H1 (cell line): ENCODE measurements around the gene SGK1. TPM values are rescaled to one million over a fixed set of nuclear protein-coding genes. Genes with fewer than 3 reads are reported as not detected.

Source experiments
- CHD2 ChIP-seq: IDR thresholded peaks from 2 replicates; pipeline ENCODE4 v1.6.1; 2012; ENCODE audit warnings: low read length, improper control_type of control experiment
- CHD7 ChIP-seq: fragments of 300-600 bp; sonication (generic); IDR thresholded peaks from 2 replicates; pipeline ENCODE4 v1.7.1; 2012; ENCODE audit warnings: low read length, moderate library complexity, mild to moderate bottlenecking, inconsistent platforms; ENCODE audit not compliant: insufficient replicate concordance
- HDAC2 ChIP-seq, 2 experiments: fragments of 300-600 bp in 1 of 2; sonication (generic) in 1 of 2; IDR thresholded peaks; 2 replicates each; pipeline ENCODE4 v1.6.1; 2011 to 2012; ENCODE audit warnings: low read depth in 2 of 2, low read length in 2 of 2, mild to moderate bottlenecking in 2 of 2, moderate library complexity in 2 of 2, borderline replicate concordance in 1 of 2, inconsistent platforms in 1 of 2
- POU5F1 ChIP-seq: IDR thresholded peaks from 2 replicates; pipeline ENCODE4 v1.6.1; 2011; ENCODE audit warnings: low read depth, mild to moderate bottlenecking, low read length, moderate library complexity
- polyA plus RNA-seq, 7 experiments: library from polyadenylated mRNA; depleted of rRNA in 3 of 7; stranded (reverse) in 5 of 7; unstranded in 2 of 7; fragments of >200 nt in 5 of 7; fragments of 200-250 nt in 2 of 7; gene quantifications; 1 replicate in 5 of 7; 2 replicates in 1 of 7; 4 replicates in 1 of 7; pipeline versions ENCODE4 v1.2.1 to v1.2.3, GENCODE V29; 2011 to 2013; ENCODE audit warnings: missing spikeins in 2 of 7, mixed read lengths in 2 of 7
- total RNA-seq: library from RNA; stranded (reverse); fragmentation: NEBNext Ultra II Directional; extraction: Animal tissue kit (Norgen Biotek cat#: 25700); gene quantifications from 2 replicates; pipeline ENCODE4 v1.2.1, GENCODE V29; 2021

Gene SGK1
- total and polyA plus RNA-seq, 2 of the 8 experiments (the other 6 are each of a cell fraction or from before 2014, with no cell fraction given), result 14.5 to 18.4 TPM

- no peak for TF ChIP-seq CHD7
- TF ChIP-seq CHD2, result no peak
- no peak for TF ChIP-seq POU5F1
- no peak for TF ChIP-seq HDAC2 (IDR thresholded peaks at IDR 0.05; ENCODE audit: borderline replicate concordance in 1 of 2, low read depth in 2 of 2, low read length in 2 of 2)
Measured at GRCh38 chr6:134172020-134172705, 145.7 kb downstream of the SGK1 start (continued).
